Fibroblast of lung (primary cell): ENCODE measurements around the gene TRAF6.

ENCODE experiments used
- EZH2 ChIP-seq: IDR thresholded peaks from 2 replicates; pipeline ENCODE4 v1.5.1; 2012; ENCODE audit warnings: low read length, control low read depth, mild to moderate bottlenecking; ENCODE audit errors: missing control alignments
- TF ChIP-seq, protein P1 (sequence below), 2 donors: IDR thresholded peaks in 1 of 2; conservative IDR thresholded peaks in 1 of 2; 1 replicate in 1 of 2; 2 replicates in 1 of 2; pipeline ENCODE4 v1.5.1; 2011 to 2012; ENCODE audit warnings: low read length in 2 of 2, control low read depth in 1 of 2, inconsistent platforms in 1 of 2, low read depth in 1 of 2, mild to moderate bottlenecking in 1 of 2

DNA sequence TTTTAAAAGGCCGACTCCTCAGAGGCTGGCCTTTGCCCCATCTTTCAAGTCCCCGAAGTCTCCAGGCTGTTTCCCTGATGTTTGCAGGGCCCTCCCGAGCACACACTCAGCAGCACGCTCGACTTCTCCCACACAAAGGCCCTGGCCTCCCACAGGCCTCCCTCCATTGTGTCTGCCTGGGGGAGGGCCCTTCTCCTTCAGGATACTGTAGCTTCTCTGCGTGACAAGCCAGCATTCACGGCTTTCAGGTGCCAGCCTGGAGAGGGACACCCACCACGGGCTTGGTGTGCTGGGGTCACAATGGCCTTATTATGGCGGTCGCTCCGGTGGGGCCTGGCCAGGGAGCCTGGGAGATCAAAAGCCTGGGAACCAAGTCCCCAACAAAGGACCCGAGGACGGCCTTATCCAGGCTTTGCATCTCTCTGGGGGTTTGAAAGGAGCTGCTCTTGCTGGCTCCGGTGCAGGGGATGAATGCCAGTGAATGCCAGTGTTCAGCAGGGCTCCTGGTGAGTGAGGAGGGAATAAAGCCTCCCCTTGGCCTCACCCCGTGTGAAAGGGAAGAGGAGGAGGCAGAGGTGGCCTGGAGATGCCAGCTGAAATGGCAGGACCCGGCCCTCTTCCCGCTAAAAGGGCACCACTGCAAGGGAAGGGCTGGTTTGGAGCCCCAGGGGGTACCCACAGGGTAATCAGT is 55.0 kb downstream of the TRAF6 start:
- TF ChIP-seq, protein P1, sequence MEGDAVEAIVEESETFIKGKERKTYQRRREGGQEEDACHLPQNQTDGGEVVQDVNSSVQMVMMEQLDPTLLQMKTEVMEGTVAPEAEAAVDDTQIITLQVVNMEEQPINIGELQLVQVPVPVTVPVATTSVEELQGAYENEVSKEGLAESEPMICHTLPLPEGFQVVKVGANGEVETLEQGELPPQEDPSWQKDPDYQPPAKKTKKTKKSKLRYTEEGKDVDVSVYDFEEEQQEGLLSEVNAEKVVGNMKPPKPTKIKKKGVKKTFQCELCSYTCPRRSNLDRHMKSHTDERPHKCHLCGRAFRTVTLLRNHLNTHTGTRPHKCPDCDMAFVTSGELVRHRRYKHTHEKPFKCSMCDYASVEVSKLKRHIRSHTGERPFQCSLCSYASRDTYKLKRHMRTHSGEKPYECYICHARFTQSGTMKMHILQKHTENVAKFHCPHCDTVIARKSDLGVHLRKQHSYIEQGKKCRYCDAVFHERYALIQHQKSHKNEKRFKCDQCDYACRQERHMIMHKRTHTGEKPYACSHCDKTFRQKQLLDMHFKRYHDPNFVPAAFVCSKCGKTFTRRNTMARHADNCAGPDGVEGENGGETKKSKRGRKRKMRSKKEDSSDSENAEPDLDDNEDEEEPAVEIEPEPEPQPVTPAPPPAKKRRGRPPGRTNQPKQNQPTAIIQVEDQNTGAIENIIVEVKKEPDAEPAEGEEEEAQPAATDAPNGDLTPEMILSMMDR (conservative IDR thresholded peaks at IDR 0.05 in 1 of 2, IDR thresholded peaks at IDR 0.05 in 1 of 2; ENCODE audit: low read depth in 1 of 2, low read length in 2 of 2), result no peak
- no peak for TF ChIP-seq EZH2
